Measurements from ENCODE around the gene CSMD2.

CSMD2 gene

GRCh38 chr1:33897092-33897725, 267.8 kb downstream of the CSMD2 start:
- no peak for DNase-seq

- no peak for DNase-seq
Observed at GRCh38 chr1:33895976-33896375, 269.1 kb downstream of the CSMD2 start.

- DNase-seq, result no peak
Observed at GRCh38 chr1:33895396-33895795, 269.6 kb downstream of the CSMD2 start.

- no peak for DNase-seq
Observed at GRCh38 chr1:33893147-33893830, 271.7 kb downstream of the CSMD2 start.

GRCh38 chr1:33886496-33886895, 278.5 kb downstream of the CSMD2 start:
- DNase-seq, result no peak

GRCh38 chr1:33880305-33880704, 284.7 kb downstream of the CSMD2 start:
- no peak for DNase-seq

GRCh38 chr1:33878392-33878791, 286.6 kb downstream of the CSMD2 start:
- no peak for DNase-seq

- no peak for DNase-seq
Observed at GRCh38 chr1:33876970-33877650, 287.9 kb downstream of the CSMD2 start.

GRCh38 chr1:33875862-33876261, 289.2 kb downstream of the CSMD2 start:
- DNase-seq, result no peak

- DNase-seq, result no peak
Observed at GRCh38 chr1:33874636-33875035, 290.4 kb downstream of the CSMD2 start.

GRCh38 chr1:33872683-33873082, 292.3 kb downstream of the CSMD2 start:
- no peak for DNase-seq

GRCh38 chr1:33872275-33872674, 292.8 kb downstream of the CSMD2 start:
- DNase-seq, result no peak

GRCh38 chr1:33867684-33868083, 297.3 kb downstream of the CSMD2 start:
- DNase-seq, result no peak

GRCh38 chr1:33866281-33866680, 298.7 kb downstream of the CSMD2 start:
- DNase-seq, result no peak

- DNase-seq, result no peak
Observed at GRCh38 chr1:33864460-33865389, 300.3 kb downstream of the CSMD2 start.

- DNase-seq, result no peak
Observed at GRCh38 chr1:33863779-33864178, 301.3 kb downstream of the CSMD2 start, which contains the start of gene HMGB4. TSS of gene HMGB4 (plus strand) at chr1:33864079. CDS start at chr1:33864192, 113 bp downstream.

- DNase-seq, result no peak
Observed at GRCh38 chr1:33860671-33861070, 304.4 kb downstream of the CSMD2 start.

GRCh38 chr1:33854091-33854490, 310.9 kb downstream of the CSMD2 start:
- no peak for DNase-seq

GRCh38 chr1:33853431-33853830, 311.6 kb downstream of the CSMD2 start:
- DNase-seq, result no peak

- no peak for DNase-seq
Observed at GRCh38 chr1:33852711-33853110, 312.3 kb downstream of the CSMD2 start.

- DNase-seq, result no peak
Observed at GRCh38 chr1:33850481-33850880, 314.5 kb downstream of the CSMD2 start.

- no peak for DNase-seq
Observed at GRCh38 chr1:33849211-33849610, 315.8 kb downstream of the CSMD2 start.
